Stimulated activated CD4-positive, alpha-beta T cell treated with anti-CD3 and anti-CD28 coated beads, Interleukin-1b, Interleukin-23, amount 100 ng/mL, for 48 hours (primary cell): ENCODE measurements around the gene NUP93.
"Not testable (repeated sequence)": the region's sequence is repeated elsewhere in the genome, so short reads cannot be mapped to it uniquely, and the experiment has no call there.

ENCODE experiments used
- DNase-seq: peaks from one replicate; pipeline ENCODE4 v3.0.0-alpha.2; 2020

NUP93 gene

DNA sequence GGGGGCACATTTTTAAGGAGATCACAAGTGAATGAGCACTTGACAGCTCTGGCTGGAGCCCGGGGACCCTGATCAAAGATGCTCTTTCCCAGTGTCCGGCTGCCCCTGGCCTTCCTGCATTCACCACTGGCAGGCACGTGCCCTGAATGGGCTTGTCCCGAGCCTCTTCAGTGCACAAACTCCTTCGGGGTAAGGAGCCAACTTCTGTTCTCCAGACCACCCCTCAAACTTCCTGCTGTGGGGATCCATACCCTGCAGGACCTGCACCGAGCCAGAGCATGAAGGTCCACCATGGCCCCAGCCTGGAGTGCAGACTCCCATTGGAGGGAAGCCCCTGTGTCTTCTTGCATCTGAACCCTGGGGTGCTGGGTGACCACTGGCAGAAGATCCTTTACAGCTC is 125.3 kb downstream of the NUP93 start:
- no peak for DNase-seq

- DNase-seq, result no peak
Measured at GRCh38 chr16:56855946-56856345, 126.0 kb downstream of the NUP93 start.

DNA sequence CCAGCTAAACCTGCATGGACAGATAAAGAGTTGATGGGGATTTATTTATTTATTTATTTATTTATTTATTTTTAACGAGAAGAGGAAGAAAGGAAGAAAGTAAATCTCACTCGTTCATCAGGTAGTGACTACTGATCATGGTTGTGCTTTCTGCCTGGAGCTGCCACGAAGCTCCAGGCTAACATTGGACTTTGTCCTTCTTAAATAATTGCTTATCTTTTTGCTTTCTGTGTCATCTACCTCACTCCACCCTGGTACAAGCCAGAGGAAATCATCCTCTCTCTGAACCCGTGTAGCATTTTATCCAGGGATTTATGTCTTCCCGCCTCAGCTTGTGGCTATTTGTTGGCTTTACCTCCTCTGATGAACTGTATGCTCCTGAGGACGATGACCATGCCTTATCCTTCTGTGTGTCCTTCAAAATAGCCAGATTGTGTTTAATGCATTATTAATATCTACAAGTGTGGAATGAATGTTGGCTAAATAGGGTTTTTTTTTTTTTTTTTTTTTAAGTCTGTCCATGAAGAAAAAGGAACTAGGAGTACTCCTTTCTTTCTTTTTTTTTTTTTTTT is 127.0 kb downstream of the NUP93 start:
- DNase-seq, result no peak

DNA sequence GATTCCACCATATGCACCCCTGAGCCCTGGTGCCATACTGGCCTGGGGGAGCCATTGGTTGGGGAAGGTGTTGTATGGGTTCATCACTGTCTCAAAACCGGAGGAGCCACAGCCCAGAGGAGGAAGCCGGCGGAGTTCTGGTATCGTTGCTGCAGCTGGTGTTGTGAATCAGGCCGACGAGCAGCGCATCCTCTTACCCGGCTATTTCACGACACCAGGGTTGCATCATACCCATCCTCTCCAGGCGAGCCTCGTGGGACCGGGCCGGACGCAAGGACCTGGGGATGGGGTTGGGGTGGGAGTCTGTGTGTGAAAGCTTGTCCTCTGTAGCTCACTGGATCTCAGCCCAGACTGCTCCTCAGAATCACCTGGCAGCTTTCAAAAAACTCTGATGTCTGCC is 128.4 kb downstream of the NUP93 start:
- DNase-seq, result no peak

GRCh38 chr16:56859636-56860035 is 129.7 kb downstream of the NUP93 start:
- no peak for DNase-seq

- DNase-seq, result peak; percentile 35
Measured at GRCh38 chr16:56860226-56861020, 130.5 kb downstream of the NUP93 start.

GRCh38 chr16:56861092-56861610 is 131.2 kb downstream of the NUP93 start:
- DNase-seq, result no peak

- no peak for DNase-seq
Measured at GRCh38 chr16:56861756-56862155, 131.8 kb downstream of the NUP93 start.

DNA sequence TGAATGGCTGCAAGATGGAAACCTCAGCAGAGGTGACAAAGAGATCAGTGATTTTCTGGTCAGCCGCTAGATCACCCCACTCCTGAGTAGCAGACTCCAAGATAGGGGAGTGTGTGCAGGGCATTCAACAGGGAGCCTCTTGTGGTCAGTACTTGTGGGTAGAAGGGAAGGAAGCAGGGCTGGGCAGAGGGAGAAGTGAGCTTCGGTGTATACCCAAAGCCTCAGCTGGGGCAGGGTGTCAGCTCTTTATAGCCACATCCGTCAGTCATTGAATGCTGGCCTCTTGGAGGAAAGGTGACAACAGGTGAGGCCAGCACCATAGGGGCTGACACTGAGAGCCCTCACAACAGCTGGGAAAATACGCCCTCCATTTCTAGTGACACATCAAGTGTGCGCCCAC is 132.8 kb downstream of the NUP93 start:
- DNase-seq, result no peak

GRCh38 chr16:56864960-56865359 is 135.0 kb downstream of the NUP93 start, which contains the start of gene SLC12A3:
SLC12A3 (plus strand) TSS chr16:56865207; CDS start chr16:56865236, 29 bp downstream.
- no peak for DNase-seq

DNA sequence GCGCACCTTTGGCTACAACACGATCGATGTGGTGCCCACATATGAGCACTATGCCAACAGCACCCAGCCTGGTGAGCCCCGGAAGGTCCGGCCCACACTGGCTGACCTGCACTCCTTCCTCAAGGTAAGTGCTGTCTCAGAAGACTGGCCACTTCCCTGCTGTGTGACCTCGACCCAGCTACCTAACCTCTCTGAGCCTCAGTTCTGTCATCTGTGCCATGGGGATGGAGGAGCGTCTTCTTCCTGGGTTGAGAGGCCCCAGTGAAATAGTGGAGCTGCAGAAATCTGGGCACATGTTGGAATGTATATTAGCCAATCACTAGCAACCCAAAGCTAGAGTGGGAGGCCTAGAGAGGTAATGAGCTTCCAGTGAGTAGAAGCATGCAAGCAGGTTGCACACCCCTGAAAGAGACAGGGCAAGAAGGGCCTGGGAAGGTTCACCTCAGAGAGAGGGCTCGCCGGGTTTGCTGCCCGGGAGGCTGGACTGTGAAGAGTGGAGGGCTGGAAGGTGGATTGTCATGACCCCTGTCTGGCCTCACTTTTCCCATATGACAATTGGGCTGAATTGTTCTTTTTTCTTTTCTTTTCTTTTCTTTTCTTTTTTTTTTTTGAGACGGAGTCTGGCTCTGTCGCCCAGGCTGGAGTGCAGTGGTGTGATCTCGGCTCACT is 135.6 kb downstream of the NUP93 start:
- no peak for DNase-seq

DNA sequence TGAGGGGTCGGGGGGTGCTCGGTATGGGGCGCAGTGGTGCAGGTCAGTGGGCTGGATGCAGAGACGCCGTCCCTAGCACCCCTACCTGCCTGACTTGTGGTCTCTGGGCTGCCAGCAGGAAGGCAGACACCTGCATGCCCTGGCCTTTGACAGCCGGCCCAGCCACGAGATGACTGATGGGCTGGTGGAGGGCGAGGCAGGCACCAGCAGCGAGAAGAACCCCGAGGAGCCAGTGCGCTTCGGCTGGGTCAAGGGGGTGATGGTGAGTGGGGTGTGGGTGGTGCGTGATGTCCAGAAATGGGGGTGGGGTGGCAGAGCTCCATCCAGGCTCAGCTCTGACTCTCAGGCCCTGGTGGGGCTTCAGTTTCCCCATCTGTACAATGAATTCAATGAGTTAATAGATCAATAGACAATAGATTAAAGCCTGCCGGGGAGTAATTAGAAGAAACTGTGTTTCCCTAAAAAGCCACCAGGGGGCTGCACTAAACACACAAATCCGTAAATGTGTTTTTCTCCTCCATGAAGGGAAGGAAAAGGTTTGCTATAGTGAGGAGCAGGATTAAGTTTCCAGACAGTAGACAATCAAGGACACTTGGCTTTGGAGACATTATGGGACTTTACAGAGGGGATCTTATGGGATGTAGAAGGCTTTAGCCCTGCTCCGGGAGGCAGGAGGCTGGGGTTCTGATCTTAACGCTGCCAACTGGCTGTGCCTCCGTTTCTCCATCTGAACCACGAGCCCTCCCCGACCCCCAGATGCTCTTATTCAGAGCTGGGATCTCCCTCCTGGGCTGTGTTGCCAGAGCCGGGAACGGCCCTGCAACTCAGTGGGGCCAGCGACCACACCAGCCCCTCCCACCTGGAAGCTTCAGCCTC is 137.3 kb downstream of the NUP93 start:
- peak; percentile 23 for DNase-seq

DNA sequence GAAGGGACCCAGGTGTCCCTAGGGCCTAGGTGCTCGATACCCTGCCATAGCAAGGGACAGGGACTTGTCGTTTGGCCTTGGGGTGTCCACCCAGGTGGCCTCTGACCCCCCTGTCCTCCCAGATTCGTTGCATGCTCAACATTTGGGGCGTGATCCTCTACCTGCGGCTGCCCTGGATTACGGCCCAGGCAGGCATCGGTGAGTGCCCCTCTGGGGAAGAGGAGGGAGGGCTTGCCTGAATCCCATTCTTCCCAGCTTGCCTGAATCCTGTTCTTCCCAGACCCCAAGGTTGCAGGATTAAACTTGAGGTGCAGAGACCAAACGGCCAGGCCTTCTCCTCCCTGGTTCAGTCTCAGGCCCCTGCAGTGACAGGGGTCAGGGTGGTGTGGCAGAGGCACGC is 138.2 kb downstream of the NUP93 start:
- no peak for DNase-seq

GRCh38 chr16:56868766-56869165 is 138.8 kb downstream of the NUP93 start:
- DNase-seq, result not testable (repeated sequence)

GRCh38 chr16:56869513-56870275 is 139.8 kb downstream of the NUP93 start:
- DNase-seq, result peak; percentile 45

DNA sequence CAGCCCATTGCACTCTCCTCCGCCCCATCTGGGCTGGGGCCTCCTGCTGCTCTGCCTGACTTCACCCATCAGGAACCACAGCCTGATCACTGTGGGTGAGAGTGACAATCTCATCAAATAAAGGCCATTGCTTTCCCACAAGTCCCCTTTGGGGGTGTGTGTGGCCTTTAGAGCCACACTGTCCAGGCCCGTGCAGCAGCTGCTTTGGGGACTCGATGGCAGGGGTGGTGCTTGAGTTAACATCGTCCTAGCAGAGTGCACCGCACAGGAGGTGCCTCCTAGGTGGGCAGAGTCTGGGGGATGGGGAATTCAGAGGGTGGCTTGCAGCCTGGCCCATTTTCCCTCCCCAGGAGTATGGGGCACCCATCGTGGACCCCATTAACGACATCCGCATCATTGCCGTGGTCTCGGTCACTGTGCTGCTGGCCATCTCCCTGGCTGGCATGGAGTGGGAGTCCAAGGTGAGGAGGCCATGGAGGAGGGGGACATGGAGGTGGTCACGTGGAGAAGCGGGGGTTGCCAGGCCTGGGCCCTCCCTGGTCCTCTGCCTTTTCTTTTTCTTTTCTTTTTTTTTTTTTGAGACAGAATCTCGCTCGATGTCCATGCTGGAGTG is 140.5 kb downstream of the NUP93 start:
- DNase-seq, result no peak

DNA sequence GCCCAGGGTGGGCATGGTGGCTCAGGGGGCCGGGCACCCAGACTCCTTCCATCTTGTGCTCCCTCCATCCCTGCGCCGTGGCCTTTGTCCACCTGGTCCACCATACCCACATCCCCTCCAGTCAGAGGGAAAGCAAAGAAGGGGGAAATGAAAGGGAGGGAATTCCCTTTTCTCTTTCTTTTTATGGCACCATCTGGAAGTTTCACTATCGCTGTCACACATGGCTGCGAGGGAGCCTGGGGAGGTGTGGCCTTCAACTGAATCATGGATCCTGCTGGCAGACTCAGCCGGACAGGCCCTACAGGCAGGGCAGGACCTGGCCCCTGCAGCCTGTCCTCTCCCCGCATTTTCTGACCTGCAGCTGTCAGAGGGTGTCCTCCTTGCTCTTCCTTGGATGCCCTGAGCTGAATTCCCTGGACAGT is 141.3 kb downstream of the NUP93 start:
- DNase-seq, result peak; percentile 20

GRCh38 chr16:56872863-56873391 is 143.0 kb downstream of the NUP93 start:
- no peak for DNase-seq

- no peak for DNase-seq
Measured at GRCh38 chr16:56874800-56875199, 144.9 kb downstream of the NUP93 start.

- no peak for DNase-seq
Measured at GRCh38 chr16:56876048-56876447, 146.1 kb downstream of the NUP93 start.

GRCh38 chr16:56877486-56878182 is 147.7 kb downstream of the NUP93 start:
- DNase-seq, result no peak
